PFSK-1 (cell line): Measurements from ENCODE around the gene MMP2.

Experiments used
- POLR2AphosphoS5 ChIP-seq: IDR thresholded peaks from 2 replicates; pipeline ENCODE4 v1.6.1; 2012; ENCODE audit warnings: low read depth, mild to moderate bottlenecking, control low read depth, low read length, moderate library complexity
- REST ChIP-seq, 2 experiments: IDR thresholded peaks; 2 replicates each; pipeline versions ENCODE4 v1.6.1 to v1.8.0; 2011 to 2012; ENCODE audit warnings: low read depth in 2 of 2, low read length in 2 of 2, control low read depth in 1 of 2, inconsistent platforms in 1 of 2, mild to moderate bottlenecking in 1 of 2, moderate library complexity in 1 of 2; ENCODE audit not compliant: insufficient read depth in 1 of 2
- SIN3A ChIP-seq: IDR thresholded peaks from 2 replicates; pipeline ENCODE4 v1.6.1; 2012; ENCODE audit warnings: mild to moderate bottlenecking, low read length, moderate library complexity, borderline replicate concordance; ENCODE audit not compliant: insufficient read depth

- TF ChIP-seq REST (IDR thresholded peaks at IDR 0.05; ENCODE audit: insufficient read depth in 1 of 2, low read depth in 2 of 2, low read length in 2 of 2) (no peak), POLR2AphosphoS5 (no peak), SIN3A (no peak)
These were observed 47.4 kb downstream of the MMP2 start for GRCh38 chr16:55526441-55526840.
